Astrocyte of the hippocampus (primary cell): Measurements from ENCODE around the gene MVP.
A peak's percentile ranks its signal among the peaks of the same experiment; 100 is the strongest.
"Not testable (repeated sequence)": the region's sequence is repeated elsewhere in the genome, so short reads cannot be mapped to it uniquely, and the experiment has no call there.

ENCODE experiments used
- DNase-seq: peaks from one replicate; pipeline ENCODE4 v3.0.0; 2011; ENCODE audit warnings: low read depth, low spot score

The MVP gene

GRCh38 chr16:29815032-29815721 is 5.1 kb upstream of the MVP start:
- peak; percentile 28 for DNase-seq

GRCh38 chr16:29815793-29816693 is 4.2 kb upstream of the MVP start, which contains the start of gene PAGR1:
Gene PAGR1 (plus strand): TSS chr16:29816152. CDS start chr16:29816526, 374 bp downstream.
- DNase-seq: peak; percentile 100

- peak; percentile 81 for DNase-seq
Measured at GRCh38 chr16:29816694-29817441, 3.4 kb upstream of the MVP start.

- DNase-seq: no peak
Measured at GRCh38 chr16:29818082-29818481, 2.2 kb upstream of the MVP start.

- no peak for DNase-seq
Measured at GRCh38 chr16:29819506-29819905, 756 bp upstream of the MVP start.

GRCh38 chr16:29820730-29821642 is 724 bp downstream of the MVP start:
- peak; percentile 35 for DNase-seq

- DNase-seq: peak; percentile 82
Measured at GRCh38 chr16:29821643-29822115, 1.4 kb downstream of the MVP start.

GRCh38 chr16:29824589-29825144 is 4.4 kb downstream of the MVP start:
- peak; percentile 57 for DNase-seq

GRCh38 chr16:29825145-29826044 is 5.1 kb downstream of the MVP start:
- peak; percentile 80 for DNase-seq

- DNase-seq: no peak
Measured at GRCh38 chr16:29826342-29826695, 6.1 kb downstream of the MVP start.

GRCh38 chr16:29830774-29831173 is 10.5 kb downstream of the MVP start:
- DNase-seq: no peak

GRCh38 chr16:29831490-29831889 is 11.2 kb downstream of the MVP start:
- DNase-seq: no peak

GRCh38 chr16:29833219-29833618 is 13.0 kb downstream of the MVP start:
- DNase-seq: not testable (repeated sequence)

GRCh38 chr16:29834079-29834478 is 13.8 kb downstream of the MVP start:
- no peak for DNase-seq

- DNase-seq: no peak
Measured at GRCh38 chr16:29835926-29836325, 15.7 kb downstream of the MVP start.

GRCh38 chr16:29836623-29837022 is 16.4 kb downstream of the MVP start:
- DNase-seq: no peak

GRCh38 chr16:29837841-29838240 is 17.6 kb downstream of the MVP start:
- DNase-seq: peak; percentile 28

- DNase-seq: no peak
Measured at GRCh38 chr16:29839822-29840221, 19.6 kb downstream of the MVP start.

GRCh38 chr16:29840240-29840639 is 20.0 kb downstream of the MVP start:
- DNase-seq: no peak

- DNase-seq: no peak
Measured at GRCh38 chr16:29841631-29842030, 21.4 kb downstream of the MVP start.
